Liver (tissue), 3 donors: Measurements from ENCODE around the gene GTF3C5.

Experiments used
- CTCF ChIP-seq: fragments of 150-350 bp; IDR thresholded peaks from 2 replicates; pipeline ENCODE4 v1.5.1; 2017; ENCODE audit warnings: improper control_type of control experiment, low read depth, low read length; ENCODE audit not compliant: missing input control
- FOXA1 ChIP-seq: IDR thresholded peaks from 2 replicates; pipeline ENCODE4 v1.6.1; 2016; ENCODE audit warnings: antibody characterized with exemption
- GABPA ChIP-seq, 2 donors: IDR thresholded peaks in 1 of 2; conservative IDR thresholded peaks in 1 of 2; 2 replicates each; pipeline ENCODE4 v1.6.1; 2016; ENCODE audit warnings: antibody characterized with exemption in 2 of 2, mild to moderate bottlenecking in 1 of 2, moderate library complexity in 1 of 2
- HNF4A ChIP-seq, 2 donors: conservative IDR thresholded peaks; 2 replicates each; pipeline ENCODE4 v1.6.1; 2016; ENCODE audit warnings: antibody characterized with exemption in 2 of 2, mild to moderate bottlenecking in 2 of 2
- JUND ChIP-seq, 2 donors: IDR thresholded peaks; 2 replicates each; pipeline ENCODE4 v1.6.1; 2016; ENCODE audit warnings: antibody characterized with exemption in 2 of 2
- MAX ChIP-seq: IDR thresholded peaks from 2 replicates; pipeline ENCODE4 v1.6.1; 2016; ENCODE audit warnings: antibody characterized with exemption
- NR2F2 ChIP-seq: IDR thresholded peaks from 2 replicates; pipeline ENCODE4 v1.6.1; 2016; ENCODE audit warnings: antibody characterized with exemption
- RAD21 ChIP-seq, 2 donors: IDR thresholded peaks; 2 replicates each; pipeline ENCODE4 v1.6.1; 2016; ENCODE audit warnings: antibody characterized with exemption in 2 of 2, mild to moderate bottlenecking in 2 of 2
- REST ChIP-seq: IDR thresholded peaks from 2 replicates; pipeline ENCODE4 v1.6.1; 2016; ENCODE audit warnings: antibody characterized with exemption, mild to moderate bottlenecking
- TAF1 ChIP-seq: conservative IDR thresholded peaks from 2 replicates; pipeline ENCODE4 v1.6.1; 2016; ENCODE audit warnings: antibody characterized with exemption, mild to moderate bottlenecking
- YY1 ChIP-seq: IDR thresholded peaks from 2 replicates; pipeline ENCODE4 v1.6.1; 2016; ENCODE audit warnings: antibody characterized with exemption, mild to moderate bottlenecking
- ZBTB33 ChIP-seq: IDR thresholded peaks from 2 replicates; pipeline ENCODE4 v1.6.1; 2016; ENCODE audit warnings: antibody characterized with exemption
- donor health status: healthy.
- donor health status: healthy.

GRCh38 chr9:133104718-133105460 lies 74.1 kb downstream of the GTF3C5 start:
- no peak for TF ChIP-seq CTCF
- no peak for TF ChIP-seq TAF1
- no peak for TF ChIP-seq MAX
- no peak for TF ChIP-seq HNF4A (conservative IDR thresholded peaks at IDR 0.05)
- no peak for TF ChIP-seq REST
- no peak for TF ChIP-seq GABPA (IDR thresholded peaks at IDR 0.05 in 1 of 2, conservative IDR thresholded peaks at IDR 0.05 in 1 of 2)
- TF ChIP-seq JUND (IDR thresholded peaks at IDR 0.05): no peak
- TF ChIP-seq FOXA1: no peak
- no peak for TF ChIP-seq RAD21 (IDR thresholded peaks at IDR 0.05)
- no peak for TF ChIP-seq YY1
- no peak for TF ChIP-seq ZBTB33
- TF ChIP-seq NR2F2: no peak
